ENCODE data around the gene ARHGEF7.

Gene ARHGEF7

DNA sequence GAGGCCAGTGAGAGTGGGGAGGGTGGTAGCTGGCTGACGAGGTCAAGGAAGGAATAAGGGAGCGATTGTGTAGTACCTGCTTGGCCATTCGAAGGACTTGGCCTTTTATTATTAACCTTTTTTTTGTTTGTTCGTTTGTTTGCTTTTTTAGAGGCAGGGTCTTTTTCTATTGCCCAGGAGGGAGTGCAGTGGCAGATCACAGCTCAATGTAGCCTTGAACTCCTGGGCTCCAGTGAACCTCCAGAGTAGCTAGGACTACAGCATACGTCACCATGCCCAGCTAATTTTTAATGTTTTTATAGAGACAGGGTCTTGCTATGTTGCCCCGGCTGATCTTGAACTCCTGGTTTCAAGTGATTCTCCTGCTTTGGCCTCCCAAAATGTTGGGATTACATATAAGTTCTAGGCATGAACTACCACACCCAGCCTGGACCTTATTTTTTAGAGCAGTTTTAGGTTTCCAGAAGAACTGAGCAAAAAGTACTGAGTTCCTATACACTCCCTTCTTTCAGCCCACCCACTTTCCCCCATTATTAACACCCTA, 25.5 kb downstream of the ARHGEF7 start:
- DNase-seq = no peak

DNA sequence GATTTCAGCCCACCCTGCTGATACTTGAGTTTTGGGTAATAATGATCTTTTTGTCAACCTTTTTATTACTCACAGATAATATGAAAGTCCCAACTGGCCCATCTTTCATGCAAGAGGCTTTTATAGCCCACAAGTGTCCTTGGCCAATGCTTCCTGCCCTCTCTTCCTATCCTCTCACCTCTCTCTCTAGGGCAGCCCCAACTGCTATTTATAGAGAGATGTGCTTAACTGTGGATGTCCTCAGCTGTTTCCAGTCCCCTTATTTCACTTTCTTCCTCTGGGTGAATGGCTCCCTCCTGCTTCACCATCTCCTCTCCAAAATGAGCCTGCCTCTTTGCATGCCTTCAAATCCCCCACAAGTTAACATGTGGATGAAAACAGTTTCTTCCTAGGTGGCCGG, 27.4 kb downstream of the ARHGEF7 start:
- no peak for DNase-seq

DNA sequence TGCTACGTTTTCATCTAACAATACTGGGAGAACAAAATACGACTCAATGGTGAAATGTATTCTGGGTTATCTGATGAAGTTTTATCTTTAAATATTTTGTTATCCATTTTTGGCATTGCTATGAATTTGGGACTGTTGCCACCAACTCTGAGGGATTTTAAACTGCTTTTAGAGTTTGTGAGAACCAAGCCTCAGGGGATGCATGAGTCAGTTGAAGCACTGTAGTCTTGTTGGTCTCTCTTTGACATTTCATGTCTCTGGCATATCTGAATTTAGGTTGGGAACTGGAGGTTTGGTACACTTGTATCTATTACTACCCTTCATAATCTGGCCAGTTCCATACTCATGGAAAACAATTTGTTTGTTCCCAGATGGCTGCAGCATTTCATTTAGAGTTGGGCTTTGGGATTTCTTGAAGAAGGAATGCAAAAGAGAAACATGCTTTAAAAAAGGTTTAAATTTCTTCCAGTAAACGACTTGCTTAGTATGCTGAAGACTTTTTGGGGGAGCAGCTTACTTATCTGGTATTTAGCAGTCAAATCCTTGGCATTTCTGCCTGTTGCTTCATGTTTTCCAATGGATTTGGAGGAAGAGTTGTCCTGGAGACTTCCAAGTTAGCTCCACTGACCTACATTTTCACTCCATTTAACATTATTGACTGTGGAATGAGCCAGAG, 28.9 kb downstream of the ARHGEF7 start:
- DNase-seq = no peak

DNA sequence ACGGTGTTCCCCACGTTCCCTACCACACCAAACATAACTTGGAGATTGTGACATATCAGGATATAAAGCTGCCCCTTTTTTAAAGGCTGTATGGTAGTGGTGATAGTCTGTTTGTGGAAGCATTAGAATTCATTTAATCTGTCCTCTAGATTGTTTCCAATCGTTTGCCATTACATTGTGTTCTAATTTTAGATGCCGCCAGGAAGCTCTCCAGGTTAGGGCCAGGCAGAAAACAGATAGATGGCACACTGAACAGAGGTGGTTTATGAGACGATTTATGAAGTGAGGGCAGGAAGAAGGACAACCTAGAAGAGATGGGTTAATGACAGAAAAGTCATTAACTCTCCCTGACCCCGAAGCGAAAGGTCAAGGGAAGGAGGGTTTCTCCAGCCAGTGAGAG, 30.0 kb downstream of the ARHGEF7 start:
- no peak for DNase-seq

DNA sequence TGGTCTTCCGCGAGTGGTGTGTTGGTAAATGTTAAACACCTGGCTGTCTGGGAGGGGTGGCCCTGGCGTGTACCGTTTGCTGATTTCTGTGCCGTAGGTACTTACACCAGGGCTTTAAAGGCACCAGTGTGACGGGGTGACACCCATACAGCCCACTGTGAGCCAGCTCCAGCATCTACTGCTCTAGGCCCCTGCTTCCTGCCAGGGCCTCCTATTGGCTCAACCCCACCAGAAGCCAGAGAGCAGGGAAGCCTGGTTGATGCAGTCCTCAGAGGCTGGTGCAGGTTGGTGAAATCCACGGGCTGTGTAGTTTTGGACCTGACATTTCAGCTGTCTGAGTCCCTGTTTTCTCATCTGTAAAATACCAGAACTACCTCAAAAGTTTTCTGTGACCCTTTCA, 30.4 kb downstream of the ARHGEF7 start:
- no peak for DNase-seq

DNA sequence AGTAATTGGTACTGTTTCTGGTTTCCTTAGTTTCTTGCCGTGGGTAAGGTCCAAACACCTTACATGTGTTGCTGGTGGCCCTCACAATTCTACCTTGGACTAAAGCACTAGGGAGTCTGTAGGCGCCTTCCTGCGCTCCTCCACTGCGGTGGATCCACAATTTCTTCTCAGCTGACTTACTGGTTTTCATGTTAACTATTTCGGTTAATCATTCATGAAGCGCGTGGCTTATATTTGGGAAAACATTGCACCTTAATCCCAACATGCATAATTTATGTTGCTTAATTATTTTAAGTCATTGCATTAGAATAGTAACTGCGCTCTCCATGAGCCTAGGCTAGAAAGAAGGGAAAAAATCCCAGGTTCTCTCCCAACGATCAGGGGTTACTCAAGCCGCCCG, 37.7 kb downstream of the ARHGEF7 start:
- no peak for DNase-seq

DNA sequence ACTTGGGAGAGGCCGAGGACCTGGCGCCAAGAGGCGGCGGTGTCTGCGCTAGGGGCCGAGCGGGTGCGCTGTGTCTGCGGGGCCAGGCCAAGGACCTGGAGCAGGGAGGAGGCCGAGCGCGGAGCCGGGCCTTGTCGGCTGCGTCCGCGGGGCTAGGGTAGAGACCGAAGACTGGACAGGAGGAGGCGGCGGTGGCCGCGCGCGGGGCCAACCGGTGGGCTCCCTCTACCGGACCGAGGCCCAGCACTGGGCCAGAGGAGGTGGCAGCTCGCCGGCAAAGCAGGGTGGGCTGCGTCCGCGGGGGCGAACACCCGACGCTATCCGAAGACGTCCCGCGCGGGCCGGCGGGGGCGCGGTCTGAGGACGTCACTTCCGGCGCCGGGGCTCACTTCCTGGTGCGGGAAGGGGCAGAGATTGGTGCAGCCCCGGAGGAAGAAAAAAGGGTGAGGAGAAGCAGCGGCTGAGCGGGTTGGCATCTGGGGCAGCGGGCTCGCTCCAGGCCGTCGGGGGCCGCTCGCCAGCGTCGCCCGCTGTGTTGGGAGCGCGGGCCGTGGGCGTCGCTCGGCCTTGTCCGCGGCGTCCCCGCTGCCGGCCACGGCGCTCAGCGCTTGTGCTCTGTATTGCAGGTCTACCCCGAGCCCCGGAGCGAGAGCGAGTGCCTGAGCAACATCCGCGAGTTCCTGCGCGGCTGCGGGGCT, 38.3 kb downstream of the ARHGEF7 start:
- DNase-seq = peak; percentile 8

DNA sequence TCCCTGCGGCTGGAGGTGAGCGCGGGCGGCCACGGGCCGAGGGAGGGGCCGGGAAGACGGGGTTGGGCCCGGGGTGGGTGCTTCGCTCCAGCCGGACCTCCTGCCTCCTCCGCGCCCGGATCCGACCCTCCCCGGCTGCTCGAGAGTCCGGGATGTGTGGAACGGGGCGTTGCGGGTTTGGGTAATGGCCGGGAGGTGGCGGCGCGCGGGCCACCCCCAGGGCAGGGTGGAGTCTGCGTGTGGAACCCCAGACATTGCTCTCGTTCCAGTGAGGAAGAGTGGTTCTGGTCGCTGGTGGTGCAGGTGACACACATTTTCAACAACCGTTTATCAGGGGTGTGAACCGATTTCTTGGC, 38.8 kb downstream of the ARHGEF7 start:
- no peak for DNase-seq

DNA sequence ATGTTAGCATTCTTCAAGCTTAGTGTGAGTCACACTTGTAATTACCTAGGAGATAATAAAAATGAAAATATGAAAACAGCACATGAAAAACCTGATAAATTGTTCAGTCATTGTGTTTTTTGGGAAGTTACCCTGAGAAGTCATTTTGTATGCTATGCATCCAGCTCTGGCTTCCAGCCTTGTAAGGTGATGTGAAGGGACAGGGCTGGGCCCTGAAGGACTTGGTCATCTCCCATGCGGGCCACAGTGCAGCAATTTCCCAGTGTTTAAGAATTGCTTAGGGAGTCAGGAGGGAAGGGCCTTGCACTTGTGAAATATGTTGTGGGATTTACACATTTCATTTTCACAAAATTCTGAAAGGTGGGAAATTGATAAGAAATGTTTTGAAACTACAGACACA, 41.3 kb downstream of the ARHGEF7 start:
- DNase-seq = no peak

DNA sequence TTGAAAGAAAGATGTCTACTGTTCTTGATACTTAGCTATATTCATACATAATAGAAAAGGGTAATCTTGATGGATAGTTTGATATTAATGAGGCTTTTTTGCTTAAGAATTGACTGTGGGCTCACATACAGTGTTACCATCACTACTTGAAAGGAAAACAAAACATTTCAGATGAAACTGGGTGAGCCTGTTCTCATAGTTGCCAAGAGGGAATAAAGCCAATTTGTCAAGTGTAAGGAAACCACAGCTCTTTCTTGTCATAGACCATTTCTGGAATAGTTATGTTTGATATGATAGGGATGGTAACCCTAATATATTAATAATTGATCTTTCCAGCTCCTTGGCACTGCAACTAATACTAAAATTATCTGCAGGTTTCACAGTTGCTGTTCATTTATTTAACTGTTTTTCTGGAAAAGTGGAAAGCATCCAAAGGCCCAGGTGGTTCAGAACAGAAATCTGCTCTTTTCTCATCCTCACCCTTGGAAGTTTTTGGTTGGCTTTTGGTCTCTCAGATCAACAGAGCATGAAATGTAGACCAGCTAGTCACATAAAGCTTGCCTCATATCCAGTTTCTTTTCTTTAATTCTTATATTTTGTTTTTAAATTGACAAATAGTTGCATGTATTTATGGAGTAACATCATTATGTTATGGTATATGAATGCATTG, 43.2 kb downstream of the ARHGEF7 start:
- no peak for DNase-seq

DNA sequence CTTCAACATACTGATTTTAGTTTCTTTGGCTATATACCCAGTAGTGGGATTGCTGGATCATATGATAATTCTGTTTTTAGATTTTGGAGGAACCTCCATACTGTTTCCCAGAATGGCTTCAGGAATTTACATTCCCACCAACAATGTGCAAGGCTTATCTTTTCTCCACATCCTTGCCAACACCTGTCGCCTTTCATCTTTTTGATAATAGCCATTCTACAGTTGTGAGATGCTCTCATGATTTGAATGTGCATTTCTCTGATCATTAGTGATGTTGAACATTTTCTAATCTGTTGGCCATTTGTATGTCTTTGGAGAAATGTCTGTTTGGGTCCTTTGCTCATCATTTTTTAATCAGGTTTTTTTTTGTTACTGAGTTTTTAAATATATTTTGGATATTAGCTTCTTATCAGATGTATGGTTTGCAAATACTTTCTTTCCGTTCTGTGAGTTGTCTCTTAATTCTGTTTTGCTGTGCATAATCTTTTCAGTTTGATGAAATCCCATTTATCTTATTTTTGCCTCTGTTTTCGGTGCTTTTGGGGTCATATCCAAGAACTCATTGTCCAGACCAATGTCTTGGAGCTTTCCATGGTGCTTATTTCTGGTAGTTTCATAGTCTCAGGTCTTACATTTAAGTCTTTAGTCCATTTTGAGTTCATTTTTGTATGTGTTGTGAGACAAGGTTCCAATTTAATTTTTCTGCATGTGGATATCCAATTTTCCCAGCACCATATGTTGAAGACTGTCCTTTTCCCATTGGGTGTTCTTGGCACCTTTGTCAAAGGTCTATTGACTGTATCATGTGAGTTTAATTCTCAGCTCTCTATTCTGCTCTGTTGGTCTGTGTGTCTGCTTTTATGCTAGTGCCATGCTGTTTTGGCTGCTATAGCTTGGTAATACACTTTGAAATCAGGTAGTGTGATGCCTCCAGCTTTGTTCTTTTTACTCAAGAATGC, 44.5 kb downstream of the ARHGEF7 start:
- DNase-seq = no peak

DNA sequence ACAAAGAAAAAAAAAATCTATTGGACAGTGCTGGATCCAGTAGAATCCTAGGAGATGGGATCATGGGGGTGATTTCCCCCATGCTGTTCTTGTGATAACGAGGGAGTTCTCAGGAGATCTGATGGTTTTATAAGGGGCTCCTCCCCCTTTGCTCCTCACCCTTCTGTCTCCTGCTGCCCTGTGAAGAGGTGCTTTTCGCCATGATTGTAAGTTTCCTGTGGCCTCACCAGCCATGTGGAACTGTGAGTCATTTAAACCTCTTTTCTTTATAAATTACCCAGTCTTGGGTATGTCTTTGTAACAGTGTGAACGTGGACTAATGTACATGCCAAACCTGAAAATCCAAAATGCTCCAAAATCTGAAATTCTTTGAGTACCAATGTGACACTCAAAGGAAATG, 45.5 kb downstream of the ARHGEF7 start:
- DNase-seq = no peak

DNA sequence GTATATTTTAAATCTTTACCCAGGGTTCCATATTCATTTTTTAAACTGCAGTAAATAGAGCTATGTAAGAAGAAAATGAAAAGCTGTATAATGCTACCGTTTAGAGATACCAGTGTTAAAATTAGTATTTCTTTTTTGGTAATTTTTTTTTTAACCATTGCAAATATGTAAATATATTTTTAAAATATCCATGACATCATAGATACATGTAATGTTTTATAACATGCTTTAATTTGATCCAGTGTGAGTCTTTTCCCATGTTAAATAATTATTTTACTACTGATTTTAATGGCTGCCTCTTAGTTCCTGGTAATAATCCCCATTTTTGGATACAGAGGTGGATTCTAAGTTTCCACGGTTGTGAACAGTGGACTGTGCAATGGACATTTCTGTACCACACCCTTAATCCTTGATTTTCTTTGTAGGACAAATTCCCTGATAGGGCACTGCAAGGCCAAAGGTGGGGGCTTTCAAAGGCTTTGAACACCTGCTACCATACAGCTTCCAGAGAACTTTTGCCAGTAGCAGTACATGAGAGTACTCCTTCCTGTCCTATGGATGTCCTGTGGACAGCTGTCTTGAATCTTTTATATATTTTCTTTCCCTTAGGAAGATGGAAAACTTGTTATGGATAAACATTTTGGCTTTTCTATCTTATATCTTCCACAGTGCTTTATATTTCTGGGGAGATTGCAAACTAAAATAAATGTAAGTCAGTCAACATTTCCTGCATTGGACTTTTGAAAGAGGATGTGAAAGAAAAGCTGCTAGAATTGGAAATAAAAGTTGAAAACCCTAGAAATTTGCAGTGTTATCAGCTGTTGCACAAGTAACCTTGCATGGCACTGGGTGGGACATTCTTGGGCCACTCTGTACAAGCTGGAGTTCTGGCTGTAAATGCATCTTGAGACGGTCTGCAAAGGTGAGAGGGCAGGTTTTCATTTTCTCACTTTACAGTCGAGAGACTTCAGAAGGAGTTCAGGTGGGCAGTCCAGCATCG, 46.8 kb downstream of the ARHGEF7 start:
- no peak for DNase-seq

DNA sequence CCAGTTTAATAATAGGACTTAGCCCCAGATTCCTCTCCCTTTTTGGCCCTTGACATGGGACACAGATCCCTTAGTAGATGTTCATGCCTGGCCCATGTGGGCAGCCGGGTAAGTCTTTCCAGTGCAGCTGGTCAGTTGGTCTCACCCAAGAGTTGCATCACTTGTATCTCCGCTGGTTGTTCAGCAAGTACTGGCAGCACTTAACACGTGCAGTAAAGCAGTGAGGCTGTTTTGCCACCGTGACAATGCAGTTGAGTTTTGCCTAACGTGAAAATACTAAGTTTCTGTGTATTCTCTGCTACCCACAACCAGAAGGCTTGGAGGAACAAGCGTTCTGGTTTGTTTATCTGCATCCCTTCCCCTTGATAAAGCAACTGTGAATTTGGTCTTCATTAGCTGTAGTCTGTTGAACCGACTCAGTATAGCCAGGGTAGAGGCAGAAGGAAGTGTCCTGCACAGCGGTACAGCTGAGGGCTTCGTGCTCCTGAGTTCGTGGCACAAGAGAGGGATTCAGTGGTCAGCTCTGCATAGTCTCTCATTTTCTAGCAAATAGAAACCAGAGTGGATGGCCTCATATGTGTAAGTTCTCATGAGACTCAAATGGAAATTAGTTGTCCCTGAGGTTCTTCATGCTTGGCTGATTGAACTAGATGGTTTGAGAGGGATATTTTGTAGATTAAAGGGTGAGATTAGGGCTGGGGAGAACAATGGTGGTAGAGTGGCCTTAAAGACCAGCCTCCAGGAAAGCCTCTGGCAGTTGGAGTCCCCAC, 50.3 kb downstream of the ARHGEF7 start:
- no peak for DNase-seq

DNA sequence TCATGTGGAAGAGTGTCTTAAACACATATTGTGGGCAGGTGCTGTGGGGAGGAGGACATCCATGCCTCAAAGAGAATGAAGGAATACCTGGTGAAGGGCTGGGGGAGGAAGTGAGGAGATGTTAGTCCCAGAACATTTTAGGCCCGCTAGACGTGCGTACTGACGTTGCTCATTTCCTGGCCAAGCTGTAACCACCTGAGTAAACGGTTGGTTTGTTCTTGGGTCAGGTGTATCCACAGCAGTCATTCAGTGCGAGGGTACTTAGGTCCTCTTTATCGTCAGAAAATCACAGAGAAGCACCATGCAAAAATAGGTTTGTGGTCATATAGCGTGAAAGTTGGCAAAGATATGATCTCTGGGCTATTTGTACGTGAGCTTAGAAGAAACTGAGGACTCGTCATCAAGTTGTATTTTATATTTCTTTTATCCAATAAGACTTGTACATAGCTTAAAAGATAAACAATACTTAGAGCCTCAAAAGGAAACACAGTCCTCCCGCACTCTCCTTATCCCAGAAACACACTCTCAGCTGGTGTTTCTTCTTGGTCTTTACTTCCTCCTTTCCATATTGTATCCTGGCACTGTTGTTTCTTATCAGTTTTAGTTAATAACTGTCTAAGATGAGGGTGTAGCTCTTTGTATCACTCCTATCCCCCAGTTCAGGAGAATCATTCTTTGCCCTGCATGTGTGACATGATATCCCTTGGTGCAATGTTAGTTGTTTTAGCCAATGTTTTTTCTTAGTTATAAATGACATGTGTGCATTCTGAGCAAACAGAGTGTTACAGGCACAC, 52.0 kb downstream of the ARHGEF7 start:
- DNase-seq = no peak

DNA sequence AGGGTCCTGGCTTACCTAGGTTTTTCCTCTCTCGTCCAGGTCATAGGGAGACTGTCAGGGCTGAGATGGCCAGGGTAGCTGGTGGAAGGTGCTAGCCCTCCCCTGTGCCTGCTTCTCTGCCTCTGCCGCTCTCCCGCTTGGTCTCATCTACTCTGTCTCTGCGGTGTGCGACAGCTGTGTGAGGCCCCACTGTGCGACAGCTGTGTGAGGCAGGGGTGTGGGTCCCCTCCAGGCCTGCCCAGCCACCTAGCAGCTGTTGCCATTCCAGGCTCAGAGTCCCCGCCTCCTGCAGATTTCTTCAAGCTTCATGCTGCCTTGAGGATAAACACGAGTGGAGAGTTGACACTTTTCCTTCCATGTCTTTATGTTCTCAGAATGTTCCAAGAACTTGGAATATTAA, 53.0 kb downstream of the ARHGEF7 start:
- DNase-seq = no peak

DNA sequence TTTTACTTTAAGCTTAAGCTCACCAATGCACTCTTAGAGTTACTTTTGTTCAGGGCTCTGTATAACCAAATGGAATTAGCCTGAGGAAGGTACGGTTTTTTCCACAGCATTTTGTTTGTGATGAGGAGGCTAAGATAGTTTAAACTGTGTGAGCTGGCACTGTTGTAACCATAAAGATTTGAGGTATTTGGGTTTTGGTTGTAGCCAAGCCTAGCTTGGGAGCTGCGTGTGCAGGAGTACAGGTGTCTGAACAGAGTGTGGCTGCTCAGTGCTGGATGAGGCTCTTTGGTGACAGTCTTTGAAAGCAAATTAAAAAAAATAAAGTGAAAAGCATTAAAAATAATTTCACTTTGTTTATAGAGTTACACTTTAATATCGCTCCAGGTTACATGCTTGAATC, 56.0 kb downstream of the ARHGEF7 start:
- no peak for DNase-seq

DNA sequence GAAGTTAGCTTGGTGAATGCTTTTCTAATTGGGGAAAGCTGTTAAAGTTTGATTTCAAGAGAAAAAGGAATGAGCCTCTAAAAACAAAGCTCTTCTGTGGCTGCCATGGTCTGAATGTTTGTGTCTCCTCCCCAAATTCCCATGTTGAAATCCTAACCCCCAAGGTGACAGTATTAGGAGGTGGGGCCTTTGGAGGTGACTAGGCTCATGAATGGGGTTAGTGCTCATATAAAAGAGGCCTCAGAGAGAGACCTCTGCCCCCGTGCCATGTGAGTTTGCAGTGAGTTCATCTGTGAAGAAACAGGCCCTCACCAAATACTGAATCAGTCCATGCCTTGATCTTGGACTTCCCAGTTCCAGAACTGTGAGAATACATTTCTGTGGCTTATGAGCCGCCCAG, 56.5 kb downstream of the ARHGEF7 start:
- DNase-seq = no peak

DNA sequence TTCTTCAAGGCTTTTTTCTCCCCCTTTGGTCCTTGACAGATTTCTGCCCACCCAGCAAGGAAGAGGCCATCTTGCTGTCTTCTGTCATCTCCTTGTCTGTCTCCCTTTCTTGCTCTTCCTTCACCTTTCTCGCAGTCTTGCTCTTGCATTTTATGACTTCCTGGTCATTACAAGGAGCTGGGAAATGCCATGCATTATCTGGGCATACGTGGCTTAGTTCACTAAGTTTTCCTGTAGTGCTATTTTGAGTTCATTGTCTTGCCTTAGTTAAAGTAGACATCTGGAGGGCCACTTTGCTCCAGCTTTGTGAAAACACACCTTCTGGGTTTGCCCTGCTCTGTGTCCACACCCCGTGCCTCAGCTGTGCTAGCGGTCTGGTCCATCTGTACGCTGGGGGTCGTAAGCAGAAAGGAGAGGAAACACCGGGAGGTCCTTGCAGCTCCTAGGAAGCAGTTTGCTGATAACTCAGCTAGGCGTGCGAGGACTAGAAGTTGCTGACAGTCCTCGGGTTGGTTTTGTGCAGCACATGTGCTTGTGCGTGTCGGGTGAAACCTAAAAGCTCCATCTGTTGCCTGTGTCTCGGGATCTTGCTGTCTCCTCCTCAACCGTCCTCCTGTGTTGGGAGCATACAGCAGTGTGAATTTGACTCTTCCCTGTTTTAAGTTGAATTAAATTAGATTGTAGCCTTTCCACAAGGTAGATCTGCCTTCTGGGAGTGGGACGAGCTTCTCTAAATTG, 59.4 kb downstream of the ARHGEF7 start:
- DNase-seq = no peak

Measured in NCI-H446 treated with DMSO at 0.1 percent for 48 hours (cell line).